A549 (cell line): ENCODE results near the gene NSD2. TPM values are rescaled to one million over a fixed set of nuclear protein-coding genes. Genes with fewer than 3 reads are reported as not detected.
"Not testable (repeated sequence)": the region's sequence is repeated elsewhere in the genome, so short reads cannot be mapped to it uniquely, and the experiment has no call there.

Experiments used
- ATAC-seq, 2 experiments: fragments of 200-7000 bp in 1 of 2; fragments of >200 bp in 1 of 2; cut with Nextera tagmentation in 1 of 2; cut with Tn5 transposase in 1 of 2; 3 replicates each; pipeline versions ENCODE4 v1.8.0 to v1.9.1; 2018 to 2020; ENCODE audit warnings: mild to moderate bottlenecking in 1 of 2, moderate library complexity in 1 of 2
- CTCF ChIA-PET: fragments of 300-600 bp; sonication (Branson Sonifier 250); formaldehyde crosslinking; extraction: SDS; loops from one replicate; lab custom pipeline; 2021; ENCODE audit warnings: antibody characterized with exemption, inconsistent platforms; lab: Yijun Ruan, JAX
- POLR2A ChIA-PET: fragments of 350-600 bp; formaldehyde crosslinking; extraction: SDS; loops from one replicate; lab custom pipeline; 2021; ENCODE audit warnings: antibody characterized with exemption, inconsistent platforms; lab: Yijun Ruan, JAX
- DNase-seq, 2 experiments: peaks; one replicate each; pipeline versions ENCODE4 v3.0.0 to v3.0.0-alpha.2; 2011 to 2016; ENCODE audit warnings: low read depth in 1 of 2, low spot score in 1 of 2
- FAIRE-seq: peaks from 2 replicates; lab custom pipeline; 2011; peaks lifted over from hg19 to GRCh38; lab: Jason Lieb, UNC
- H3K27ac ChIP-seq, 2 experiments: fragments of >200 bp; sonication (Bioruptor Twin); formaldehyde crosslinking; 3 replicates each; pipeline ENCODE4 v1.5.1; 2016 to 2017
- H3K4me1 ChIP-seq: fragments of >200 bp; sonication (Bioruptor Twin); formaldehyde crosslinking; 3 replicates; pipeline ENCODE4 v1.6.1; 2016
- H3K4me2 ChIP-seq: fragments of >200 bp; sonication (Bioruptor Twin); formaldehyde crosslinking; 3 replicates; pipeline ENCODE4 v1.6.1; 2016
- H3K4me3 ChIP-seq: fragments of >200 bp; sonication (Bioruptor Twin); formaldehyde crosslinking; 3 replicates; pipeline ENCODE4 v1.5.1; 2016
- H3K9me3 ChIP-seq: fragments of >200 bp; sonication (Bioruptor Twin); formaldehyde crosslinking; 3 replicates; pipeline ENCODE4 v1.6.1; 2016
- CHD4 ChIP-seq: fragments of 200-600 bp; sonication (generic); IDR thresholded peaks from 2 replicates; pipeline ENCODE4 v1.6.1; 2016; ENCODE audit warnings: antibody characterized with exemption, mild to moderate bottlenecking, borderline replicate concordance
- FOSL2 ChIP-seq, 2 experiments: fragments of 450-650 bp in 1 of 2; fragments of >200 bp in 1 of 2; sonication (Bioruptor Twin) in 1 of 2; formaldehyde crosslinking; IDR thresholded peaks; 2 replicates each; pipeline versions ENCODE4 v1.5.0 to v1.6.1; 2016 to 2020; ENCODE audit warnings: mild to moderate bottlenecking in 1 of 2, moderate library complexity in 1 of 2
- GATA3 ChIP-seq: IDR thresholded peaks from 2 replicates; pipeline ENCODE4 v1.6.1; 2012; ENCODE audit warnings: borderline replicate concordance
- HES2 ChIP-seq: fragments of >200 bp; sonication (Bioruptor Twin); formaldehyde crosslinking; IDR thresholded peaks from 2 replicates; pipeline ENCODE4 v1.6.1; 2016
- HEYL ChIP-seq: fragments of 250-450 bp; sonication (Bioruptor Pico); IDR thresholded peaks from 2 replicates; pipeline ENCODE4 v1.8.0; 2021; ENCODE audit warnings: mild to moderate bottlenecking, moderate library complexity
- HMGXB4 ChIP-seq: fragments of 250-450 bp; sonication (Bioruptor Pico); IDR thresholded peaks from 2 replicates; pipeline ENCODE4 v1.5.0; 2021; ENCODE audit warnings: mild to moderate bottlenecking, moderate library complexity, borderline replicate concordance
- HOXB13 ChIP-seq: fragments of 250-450 bp; sonication (Bioruptor Pico); IDR thresholded peaks from 2 replicates; pipeline ENCODE4 v1.5.0; 2020; ENCODE audit warnings: low read depth, mild to moderate bottlenecking, moderate library complexity
- KDM1A ChIP-seq: fragments of 200-600 bp; sonication (generic); IDR thresholded peaks from 2 replicates; pipeline ENCODE4 v1.6.1; 2016; ENCODE audit warnings: low read depth, mild to moderate bottlenecking
- NR3C1 ChIP-seq: fragments of >200 bp; sonication (Bioruptor Twin); formaldehyde crosslinking; IDR thresholded peaks from 3 replicates; pipeline ENCODE4 v1.6.1; 2017
- PHF8 ChIP-seq: fragments of 200-600 bp; sonication (generic); IDR thresholded peaks from 2 replicates; pipeline ENCODE4 v1.6.1; 2016; ENCODE audit warnings: low read depth, mild to moderate bottlenecking, antibody characterized with exemption, moderate library complexity, borderline replicate concordance
- POLR2A ChIP-seq: IDR thresholded peaks from 2 replicates; pipeline ENCODE4 v1.6.1; 2012; ENCODE audit warnings: mild to moderate bottlenecking, low read length
- POLR2AphosphoS2 ChIP-seq: conservative IDR thresholded peaks from 2 replicates; pipeline ENCODE4 v1.6.1; 2012; ENCODE audit warnings: low read length, improper control_type of control experiment, inconsistent platforms
- RARB ChIP-seq: fragments of 250-450 bp; sonication (Bioruptor Pico); IDR thresholded peaks from 2 replicates; pipeline ENCODE4 v1.8.0; 2021; ENCODE audit warnings: mild to moderate bottlenecking, moderate library complexity
- SMC3 ChIP-seq: fragments of >200 bp; sonication (Bioruptor Twin); formaldehyde crosslinking; IDR thresholded peaks from 3 replicates; pipeline ENCODE4 v1.6.1; 2018; ENCODE audit warnings: inconsistent platforms
- SREBF2 ChIP-seq: fragments of 450-650 bp; IDR thresholded peaks from 2 replicates; pipeline ENCODE4 v1.6.1; 2014; ENCODE audit warnings: mild to moderate bottlenecking, moderate library complexity
- TFCP2L1 ChIP-seq: fragments of 250-450 bp; sonication (Bioruptor Pico); IDR thresholded peaks from 2 replicates; pipeline ENCODE4 v1.5.0; 2021; ENCODE audit warnings: mild to moderate bottlenecking
- ZC3H11A ChIP-seq: fragments of 450-650 bp; IDR thresholded peaks from 2 replicates; pipeline ENCODE4 v1.6.1; 2014; ENCODE audit warnings: antibody characterized with exemption, mild to moderate bottlenecking
- ZFP36 ChIP-seq: fragments of 450-650 bp; IDR thresholded peaks from 2 replicates; pipeline ENCODE4 v1.6.1; 2014; ENCODE audit warnings: borderline replicate concordance; ENCODE audit not compliant: partially characterized antibody
- WGBS: methylation state at CpG from one replicate; pipeline ENCODE4 v1.1.6; 2017; ENCODE audit errors: missing lambda C conversion rate; 5-methylcytosine and 5-hydroxymethylcytosine counted together
- polyA plus RNA-seq, 4 experiments: library from polyadenylated mRNA; depleted of rRNA in 3 of 4; stranded (reverse); fragments of >200 nt; fragmentation: RNase III in 1 of 4; extraction: RNeasy Plus Mini Kit Qiagen cat#74134 plus additional on column Dnase treatment in 1 of 4; gene quantifications; 2 replicates in 3 of 4; 3 replicates in 1 of 4; pipeline ENCODE4 v1.2.3, GENCODE V29; 2011 to 2017

Gene NSD2
- polyA plus RNA-seq, 2 of the 4 experiments (the other 2 are of a cell fraction): 43.8 to 49.3 TPM

- ATAC-seq, H3K4me2 ChIP-seq, POLR2A ChIA-PET, DNase-seq, H3K4me3 ChIP-seq, FAIRE-seq, H3K9me3 ChIP-seq: not testable (repeated sequence)
- CTCF ChIA-PET: interaction anchor here (0.5 to 5.1 kb wide), 13 partner anchors 11 to 222 kb away, joined by 3 to 40 read pairs (median 4); no protein-coding TSS in a partner anchor
- 62% methylated on average over 6 of the region's 9 CpGs for WGBS
- peak overlapping the region in 1 of 2 experiments; percentile 64; a peak in 2 of 6 replicates for H3K27ac ChIP-seq
- H3K4me1 ChIP-seq: peaks cover 25% of the 10 kb centered on the region
These were observed 40.1 kb downstream of the NSD2 start for GRCh38 chr4:1911316-1911715.

- no peak for FAIRE-seq
- no peak for ATAC-seq
- H3K27ac ChIP-seq: no peak overlapping the region
- no peak overlapping the region for H3K4me3 ChIP-seq
- POLR2A ChIA-PET: no interaction called here
- no peak for TF ChIP-seq NR3C1
- no peak for TF ChIP-seq SREBF2
- no peak for TF ChIP-seq GATA3
- no peak for TF ChIP-seq KDM1A
- no peak for TF ChIP-seq ZC3H11A
- TF ChIP-seq HMGXB4 (CRISPR knock-in tag): no peak
- TF ChIP-seq RARB (CRISPR knock-in tag): no peak
- TF ChIP-seq PHF8: no peak
- H3K4me2 ChIP-seq: no peak overlapping the region
- DNase-seq: no peak
- CTCF ChIA-PET: interaction anchor here (0.6 to 2.9 kb wide), 6 partner anchors 10 to 124 kb away, joined by 3 to 10 read pairs (median 4); no protein-coding TSS in a partner anchor
- WGBS: 98% methylated on average over 7 of the region's 7 CpGs
- H3K4me1 ChIP-seq: 0 out of 3 replicates have a peak, but pooled peaks cover 1% of the 10 kb centered on the region
- H3K9me3 ChIP-seq: no peaks in the 10 kb centered on the region
These were observed 51.6 kb downstream of the NSD2 start for GRCh38 chr4:1922821-1923220.

- H3K4me2 ChIP-seq: no peak overlapping the region
- ATAC-seq (no peak), FAIRE-seq (no peak), DNase-seq (no peak)
- no peak overlapping the region for H3K4me3 ChIP-seq
- no peak for TF ChIP-seq ZFP36
- TF ChIP-seq PHF8: no peak
- no peak for TF ChIP-seq POLR2A
- TF ChIP-seq KDM1A: no peak
- CTCF ChIA-PET: interaction anchor here (0.7 to 1.3 kb wide), 3 partner anchors 17 to 34 kb away, joined by 3 to 6 read pairs (median 5); no protein-coding TSS in a partner anchor
- 0 out of 3 replicates have a peak, but pooled peaks cover 9% of the 10 kb centered on the region for H3K4me1 ChIP-seq
- no peaks in the 10 kb centered on the region for H3K9me3 ChIP-seq
- 85% methylated on average over 3 of the region's 3 CpGs for WGBS
- no peak overlapping the region for H3K27ac ChIP-seq
- POLR2A ChIA-PET: interaction anchor here (0.6 kb wide), 1 partner anchor 73 kb away, joined by 5 read pairs; no protein-coding TSS in a partner anchor
These were observed 56.5 kb downstream of the NSD2 start for GRCh38 chr4:1927675-1928074.

GRCh38 chr4:1928356-1929239 lies 57.4 kb downstream of the NSD2 start:
- CTCF ChIA-PET: interaction anchor here (0.5 to 1.3 kb wide), 3 partner anchors 18 to 75 kb away, joined by 3 to 6 read pairs (median 3); no protein-coding TSS in a partner anchor
- DNase-seq (no peak), FAIRE-seq (no peak), ATAC-seq (peak; percentile 13 to 18; a peak in 3 of 6 replicates)
- POLR2A ChIA-PET: no interaction called here
- Histone ChIP-seq H3K4me1 (0 out of 3 replicates have a peak, but pooled peaks cover 9% of the 10 kb centered on the region), H3K9me3 (no peaks in the 10 kb centered on the region), H3K4me3 (no peak overlapping the region), H3K4me2 (no peak overlapping the region), H3K27ac (no peak overlapping the region)
- TF ChIP-seq HOXB13 (CRISPR knock-in tag): no peak
- no peak for TF ChIP-seq CHD4
- TF ChIP-seq GATA3: no peak
- no peak for TF ChIP-seq HEYL (CRISPR knock-in tag)
- TF ChIP-seq SMC3: no peak
- no peak for TF ChIP-seq FOSL2 (IDR thresholded peaks at IDR 0.05)
- no peak for TF ChIP-seq FOSL2 (CRISPR knock-in tag; IDR thresholded peaks at IDR 0.05)
- TF ChIP-seq POLR2AphosphoS2: no peak
- TF ChIP-seq NR3C1: no peak
- no peak for TF ChIP-seq TFCP2L1 (CRISPR knock-in tag)
- no peak for TF ChIP-seq HES2
- 86% methylated on average over 8 of the region's 13 CpGs for WGBS
